Kidney glomerular epithelial cell (primary cell): Measurements from ENCODE around the gene CORO2B.
"Not testable (repeated sequence)": the region's sequence is repeated elsewhere in the genome, so short reads cannot be mapped to it uniquely, and the experiment has no call there.

ENCODE experiments used
- DNase-seq: peaks from one replicate; lab custom pipeline; 2025; lab: John Stamatoyannopoulos, UW

The CORO2B gene

DNA sequence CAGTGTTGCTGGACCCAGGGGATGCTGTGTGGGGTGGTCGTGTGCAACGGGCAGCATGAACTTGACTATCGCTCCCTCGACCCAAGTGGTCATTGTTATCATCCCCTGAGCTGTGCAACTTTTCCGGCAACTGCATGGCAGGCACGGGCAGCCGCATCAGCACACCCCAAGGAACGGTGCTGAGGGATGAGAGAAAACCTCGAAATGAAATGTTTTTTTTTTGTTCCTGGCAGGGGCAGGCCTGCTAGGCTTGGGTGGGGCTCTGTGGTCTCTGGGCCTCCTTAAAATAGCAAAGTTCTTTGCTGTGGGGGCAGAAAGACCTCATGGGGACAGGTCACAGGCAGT, 51.4 kb downstream of the CORO2B start:
- DNase-seq = no peak

DNA sequence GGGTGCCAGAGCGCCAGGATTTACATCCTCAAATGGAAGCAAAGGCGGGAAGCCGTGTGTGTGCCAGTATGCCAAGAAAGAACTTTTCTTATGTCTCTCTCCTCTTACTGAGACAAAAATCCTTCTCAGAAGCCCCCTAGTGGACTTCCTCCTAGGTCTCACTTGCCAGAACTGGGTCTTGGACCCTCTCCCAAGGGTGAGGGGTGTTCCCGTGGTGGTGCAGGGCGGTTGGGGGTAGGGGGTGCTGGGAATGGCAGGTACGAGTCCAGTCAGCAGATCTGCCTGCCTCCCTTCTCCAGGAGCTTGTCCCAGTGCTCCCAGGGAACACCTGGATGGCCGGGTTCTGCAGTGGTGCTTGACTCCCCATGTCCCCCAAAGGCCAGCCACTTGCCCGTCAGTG, 52.0 kb downstream of the CORO2B start:
- DNase-seq = no peak

DNA sequence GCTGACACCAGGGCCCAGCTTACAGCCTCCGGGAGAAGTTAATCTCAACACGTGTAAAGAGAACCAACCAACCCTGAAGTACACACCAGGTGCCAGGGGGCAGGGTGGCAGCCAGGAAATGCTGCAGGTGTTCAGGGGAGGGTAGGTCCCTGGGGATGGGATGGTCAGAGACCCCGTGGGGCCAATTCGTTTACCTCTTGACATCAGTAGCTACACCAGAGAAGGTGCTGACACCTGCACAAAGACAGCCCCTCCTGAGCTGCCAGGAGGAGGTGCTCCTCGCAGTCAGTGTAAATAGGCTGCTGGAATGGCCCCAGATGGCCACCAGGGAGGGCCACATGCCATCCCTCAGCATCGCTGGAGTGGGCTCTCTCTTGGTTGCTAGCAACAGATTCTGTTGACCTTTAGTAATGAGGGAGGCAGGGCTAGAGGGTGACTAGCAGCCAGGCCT, 52.8 kb downstream of the CORO2B start:
- no peak for DNase-seq

DNA sequence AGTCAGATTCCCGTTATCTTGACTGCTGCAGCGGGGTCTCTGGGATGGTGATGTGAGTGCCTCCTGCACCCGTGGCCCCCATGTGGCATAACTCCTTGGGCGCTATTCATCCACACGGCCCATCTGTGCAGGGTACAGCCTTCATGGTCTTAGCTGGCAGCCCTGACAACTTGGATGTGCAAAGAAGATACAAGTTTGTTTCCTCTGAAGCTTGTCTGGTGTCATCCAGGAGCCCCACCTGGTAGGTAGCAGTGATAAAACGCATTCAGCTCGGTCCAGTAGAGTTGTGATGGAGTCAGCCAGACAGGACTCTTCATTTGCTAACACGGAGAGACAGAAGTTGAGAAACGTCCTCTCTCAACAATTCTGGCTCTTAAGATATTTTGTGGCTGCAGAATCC, 53.3 kb downstream of the CORO2B start:
- no peak for DNase-seq

DNA sequence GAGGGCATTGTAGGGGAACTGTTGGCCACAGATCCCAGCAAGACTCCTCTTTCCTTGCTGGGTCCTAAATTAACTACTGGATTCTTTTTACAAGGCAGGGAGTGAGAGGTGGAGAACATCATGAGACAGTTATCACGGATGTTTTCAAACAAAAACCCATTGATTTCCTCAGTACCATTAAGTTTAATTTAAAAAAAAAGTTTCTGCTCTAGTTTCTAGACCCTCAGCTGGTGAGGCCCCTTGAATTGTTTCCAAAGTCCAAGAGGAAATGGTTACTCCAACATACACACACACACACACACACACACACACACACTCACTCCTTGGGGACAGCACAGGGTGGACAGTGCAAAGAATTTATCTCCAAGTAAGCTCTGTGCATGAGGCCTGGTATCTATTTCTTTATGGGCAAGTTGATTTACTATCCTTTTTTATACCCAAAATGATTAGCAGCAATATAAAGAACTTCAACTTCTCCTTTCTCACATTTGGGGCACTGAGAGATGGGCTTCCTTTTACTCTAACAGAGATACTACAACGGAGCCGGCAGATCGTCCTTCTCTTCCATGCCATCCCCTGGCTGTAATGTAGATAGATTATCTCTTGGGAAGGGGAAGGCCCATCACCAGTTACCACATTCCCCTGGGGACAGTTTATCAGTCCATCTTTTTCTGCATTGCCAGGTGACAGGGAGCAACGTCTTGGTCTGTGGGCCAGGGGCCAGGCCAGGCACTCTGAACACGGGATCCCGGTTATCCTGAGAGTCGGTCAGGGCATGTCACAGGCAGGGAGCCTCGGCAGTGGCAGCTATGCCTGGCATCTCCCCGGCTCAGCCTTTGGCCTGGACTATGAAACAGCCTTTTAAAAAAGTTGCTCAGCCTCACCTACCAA, 54.7 kb downstream of the CORO2B start:
- DNase-seq = no peak

DNA sequence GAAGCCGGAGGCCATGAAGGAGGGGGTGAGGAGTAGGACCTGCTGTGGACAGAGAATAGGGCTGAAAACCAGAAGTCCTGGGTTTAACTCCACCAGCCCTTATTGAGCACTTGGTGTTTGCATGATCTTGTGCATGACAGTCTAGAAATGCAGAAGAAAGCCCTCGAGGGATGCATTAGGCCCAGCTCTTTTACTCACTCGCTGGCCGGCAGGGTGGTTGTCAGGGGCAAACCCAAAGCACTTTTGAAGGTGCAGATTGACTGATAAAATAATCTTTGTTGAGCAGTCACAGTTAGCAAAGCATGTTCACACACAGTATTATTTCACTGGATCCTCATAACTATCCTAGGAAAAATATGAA, 55.3 kb downstream of the CORO2B start:
- DNase-seq = no peak

DNA sequence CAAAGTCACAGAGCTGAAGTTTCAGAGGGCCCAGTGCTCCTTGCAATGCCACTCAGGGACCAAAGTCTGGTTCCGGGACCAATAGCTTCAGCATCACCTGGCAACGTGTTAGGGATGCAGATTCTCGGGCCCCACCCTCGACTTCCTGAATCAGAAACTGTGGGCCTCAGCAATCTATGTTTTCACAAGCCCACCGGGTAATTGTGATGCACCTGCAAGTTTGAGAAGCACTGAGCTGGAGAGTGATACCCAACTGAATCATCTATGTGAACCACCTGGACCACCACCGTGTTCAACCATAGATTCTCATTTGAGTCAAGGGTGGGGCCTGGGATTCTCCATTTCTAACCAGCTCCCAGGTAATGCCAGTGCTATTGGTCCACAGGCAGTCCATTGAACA, 55.7 kb downstream of the CORO2B start:
- DNase-seq = no peak

DNA sequence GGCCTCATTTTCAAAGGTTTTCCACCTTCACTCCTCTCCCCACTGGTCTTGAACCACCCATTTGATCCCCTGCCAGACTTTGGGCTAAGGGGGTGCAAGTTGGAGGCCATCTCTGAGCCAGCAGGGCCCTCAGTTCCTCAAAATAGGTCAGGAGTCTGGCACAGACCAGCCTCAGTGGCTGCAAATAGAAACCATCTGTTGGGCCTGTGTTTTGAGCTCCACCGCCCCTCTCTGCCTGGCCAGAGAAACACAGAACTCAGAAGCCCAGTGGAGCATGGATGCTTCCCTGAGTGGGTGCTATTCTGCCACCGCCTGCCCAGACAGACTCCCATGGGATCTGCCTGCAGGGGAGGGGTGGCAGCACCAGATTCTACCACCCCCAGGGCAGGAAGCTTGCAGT, 56.3 kb downstream of the CORO2B start:
- DNase-seq = no peak

DNA sequence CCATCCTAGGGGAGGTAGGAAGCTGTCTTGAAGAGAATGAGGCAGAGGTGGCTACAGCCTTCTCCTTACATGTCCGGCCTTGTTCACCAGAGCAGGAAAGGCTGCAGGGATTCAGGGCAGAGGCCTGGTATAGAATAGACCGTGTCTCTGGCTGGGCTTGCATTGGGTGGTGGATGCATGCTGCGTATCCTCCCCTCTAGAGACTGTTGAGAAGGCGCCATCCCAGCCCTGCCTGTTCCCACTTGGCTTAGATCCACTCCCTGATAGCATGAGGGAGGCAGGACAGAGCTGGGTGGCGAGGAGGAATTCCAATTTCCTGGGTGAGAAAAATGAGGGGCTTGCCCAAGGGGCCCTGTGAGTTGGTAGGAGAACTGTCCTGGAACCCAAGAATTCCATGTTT, 57.5 kb downstream of the CORO2B start:
- DNase-seq = no peak

DNA sequence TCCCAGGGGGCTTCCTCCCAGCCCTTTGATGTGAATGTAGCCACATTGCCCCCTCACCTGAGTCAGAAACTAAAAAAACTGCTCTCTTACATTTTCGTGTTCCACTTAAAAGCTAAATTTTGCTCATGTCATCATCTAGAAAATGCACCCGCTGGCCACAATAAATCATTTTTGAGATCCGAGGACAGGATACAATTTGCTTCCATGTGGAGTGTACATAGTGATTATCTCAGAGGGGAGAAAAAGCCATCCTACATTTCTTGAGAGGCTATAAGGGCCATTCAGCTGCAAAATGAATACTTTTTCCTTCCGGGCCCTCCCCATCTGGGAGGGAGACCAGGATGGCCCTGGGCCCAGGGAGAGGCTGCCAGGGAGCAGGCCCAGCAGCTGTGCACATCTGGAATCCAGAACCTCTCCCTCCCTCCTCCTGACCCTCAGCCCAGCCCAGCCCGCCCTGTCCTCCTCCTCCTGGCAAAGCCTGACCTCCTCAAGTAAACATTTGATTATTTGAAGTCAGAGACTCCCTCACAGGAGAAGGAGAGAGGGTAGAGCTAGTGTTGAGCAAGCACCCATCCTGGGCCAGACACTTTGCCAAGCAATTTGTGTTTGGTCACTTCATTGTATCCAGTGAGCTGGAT, 59.1 kb downstream of the CORO2B start:
- no peak for DNase-seq

DNA sequence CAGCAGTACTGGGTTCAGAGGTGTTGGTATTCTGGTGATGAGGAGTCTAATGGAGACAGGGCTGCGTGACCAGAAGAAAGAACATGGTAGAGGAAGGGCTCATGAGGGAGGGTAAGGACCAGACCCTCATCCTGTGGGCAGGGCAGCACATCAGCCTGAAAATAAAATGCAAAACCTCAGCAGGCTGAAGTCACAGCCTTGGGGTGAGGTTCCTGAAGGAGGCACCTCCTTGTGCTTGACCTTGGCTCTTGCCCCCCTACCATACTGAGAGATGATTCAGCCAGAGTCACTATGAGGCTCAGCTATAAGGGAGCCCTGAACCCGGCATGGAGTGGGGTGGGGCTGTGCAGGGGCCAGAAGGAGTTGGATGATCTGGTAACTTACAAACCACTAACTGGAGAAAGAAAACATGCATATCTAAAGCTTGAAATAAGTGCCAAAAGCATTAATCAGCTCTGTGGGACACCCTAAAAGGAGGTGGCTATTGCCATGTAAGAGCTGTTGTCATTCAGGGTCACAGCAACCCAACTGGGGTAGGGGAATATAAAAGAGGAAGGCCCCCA, 60.2 kb downstream of the CORO2B start:
- no peak for DNase-seq

DNA sequence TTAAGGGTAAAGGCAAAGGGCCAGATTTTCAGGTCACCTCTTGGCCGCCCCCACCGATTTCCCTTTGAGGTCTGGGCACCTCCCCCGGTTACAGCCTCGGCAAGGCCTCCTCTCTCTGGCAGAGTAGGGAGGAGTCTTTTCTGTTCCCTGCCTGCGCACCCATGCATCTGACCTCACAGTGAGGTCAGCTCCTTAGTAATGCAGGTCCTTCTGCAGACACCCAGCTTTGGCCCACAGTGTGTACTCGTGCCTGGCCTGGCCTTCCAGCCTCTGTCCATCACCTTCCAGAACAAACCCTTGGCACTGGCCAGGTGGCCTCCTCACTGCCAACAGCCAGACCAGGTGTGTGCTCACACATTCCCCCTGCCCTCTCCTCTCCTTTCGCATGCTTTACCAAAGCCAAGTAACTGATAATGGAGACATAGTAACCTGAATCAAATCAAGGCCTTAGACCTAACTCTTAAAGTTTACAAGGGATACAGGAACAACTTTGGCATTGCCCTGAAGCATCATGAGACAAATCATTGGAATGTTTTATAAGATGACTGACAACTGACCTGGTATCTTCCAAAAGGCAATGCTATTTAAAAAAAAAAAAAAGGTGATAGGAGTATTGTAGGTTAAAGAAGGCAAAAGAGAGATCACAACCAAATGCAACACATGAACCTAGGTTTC, 61.3 kb downstream of the CORO2B start:
- DNase-seq = no peak

DNA sequence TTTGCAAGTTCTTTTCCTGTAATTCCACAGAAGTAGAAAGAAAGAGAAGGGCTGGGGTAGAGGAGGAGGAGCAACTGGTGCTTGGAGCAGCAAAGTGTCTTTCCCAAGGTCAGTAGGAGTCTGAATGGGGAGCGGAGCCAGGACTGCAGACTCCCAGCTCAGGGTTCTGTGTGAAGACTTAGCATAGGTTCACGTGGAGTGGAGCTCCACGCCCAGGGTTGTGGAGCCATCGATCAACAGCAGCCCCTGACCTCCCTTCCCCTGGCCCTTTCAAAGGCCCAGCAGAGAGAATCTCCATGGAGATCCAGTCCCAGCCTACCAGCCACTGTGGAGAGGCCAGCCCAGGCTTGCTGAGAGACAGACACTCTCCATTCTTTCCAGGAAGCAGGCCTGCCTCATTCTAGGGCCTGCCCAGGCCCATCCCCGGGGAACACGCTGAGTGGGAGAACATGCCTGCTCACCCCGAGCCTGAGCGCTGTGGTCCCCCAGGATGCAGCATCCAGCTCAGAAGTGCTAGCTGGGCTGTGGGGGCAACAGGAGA, 62.1 kb downstream of the CORO2B start:
- no peak for DNase-seq

DNA sequence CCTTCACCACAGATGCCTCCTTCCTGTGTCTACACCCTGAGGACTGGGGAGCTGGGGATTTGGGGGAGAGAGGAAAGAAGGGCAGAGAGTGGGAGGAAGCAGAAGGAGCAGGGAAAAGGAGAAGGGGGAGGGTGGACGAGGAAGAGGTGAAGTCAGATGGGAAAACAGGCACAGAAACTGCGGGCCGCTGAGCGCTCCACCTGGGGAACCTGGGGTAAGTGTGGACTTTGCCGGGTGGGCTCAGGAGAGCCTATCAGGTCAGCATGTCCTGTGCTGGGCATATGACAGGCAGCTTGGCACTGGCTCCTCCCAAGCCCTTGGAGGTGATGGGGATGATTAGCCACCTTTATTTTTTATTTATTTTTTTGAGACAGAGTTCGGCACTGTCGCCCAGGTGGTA, 62.6 kb downstream of the CORO2B start:
- no peak for DNase-seq

DNA sequence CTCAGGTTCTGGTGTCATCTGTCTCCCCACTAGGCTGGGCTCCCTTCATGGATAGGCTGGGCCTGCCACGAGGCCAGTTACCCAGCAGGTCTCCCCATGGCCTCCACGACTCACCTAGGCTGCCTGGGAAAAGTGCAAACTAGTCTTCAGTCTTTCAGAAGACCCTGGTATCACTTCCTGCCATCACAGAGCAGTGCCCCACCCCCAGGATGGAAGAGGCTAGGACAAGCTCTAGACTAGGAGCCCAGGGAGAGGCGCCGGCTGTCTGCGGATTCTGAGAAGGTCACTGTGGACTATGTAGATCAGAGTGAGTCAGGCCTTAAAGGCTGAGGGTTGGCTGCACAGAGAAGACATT, 63.7 kb downstream of the CORO2B start:
- DNase-seq = no peak

DNA sequence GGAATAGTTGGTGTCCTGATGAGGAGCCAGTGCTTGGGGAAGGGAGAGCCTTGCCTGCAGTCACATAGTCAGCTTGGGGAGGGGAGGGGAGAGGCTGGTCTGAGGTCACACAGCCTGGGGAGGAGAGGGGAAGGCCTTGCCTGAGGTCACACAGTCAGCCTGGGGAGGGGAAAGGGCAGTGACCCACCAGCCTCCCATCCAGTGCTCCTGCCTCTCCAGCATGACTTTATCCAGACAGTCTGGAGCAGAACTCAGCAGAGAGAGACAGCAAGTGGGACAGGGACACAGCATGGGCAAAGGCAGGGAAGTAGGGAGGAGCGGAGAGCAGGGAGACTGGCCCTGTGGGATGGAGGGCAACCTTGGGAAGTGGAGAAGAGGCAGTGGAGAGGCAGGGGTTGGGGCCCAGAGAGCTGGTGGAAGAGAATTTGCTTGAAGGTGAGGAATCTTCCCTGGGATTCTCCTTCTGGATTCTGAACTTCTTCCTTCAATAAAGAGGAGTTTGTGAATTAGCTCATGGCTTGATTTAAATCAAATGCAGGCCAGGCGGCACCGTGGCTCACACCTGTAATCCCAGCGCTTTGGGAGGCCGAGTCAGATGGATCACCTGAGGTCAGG, 64.5 kb downstream of the CORO2B start:
- no peak for DNase-seq

DNA sequence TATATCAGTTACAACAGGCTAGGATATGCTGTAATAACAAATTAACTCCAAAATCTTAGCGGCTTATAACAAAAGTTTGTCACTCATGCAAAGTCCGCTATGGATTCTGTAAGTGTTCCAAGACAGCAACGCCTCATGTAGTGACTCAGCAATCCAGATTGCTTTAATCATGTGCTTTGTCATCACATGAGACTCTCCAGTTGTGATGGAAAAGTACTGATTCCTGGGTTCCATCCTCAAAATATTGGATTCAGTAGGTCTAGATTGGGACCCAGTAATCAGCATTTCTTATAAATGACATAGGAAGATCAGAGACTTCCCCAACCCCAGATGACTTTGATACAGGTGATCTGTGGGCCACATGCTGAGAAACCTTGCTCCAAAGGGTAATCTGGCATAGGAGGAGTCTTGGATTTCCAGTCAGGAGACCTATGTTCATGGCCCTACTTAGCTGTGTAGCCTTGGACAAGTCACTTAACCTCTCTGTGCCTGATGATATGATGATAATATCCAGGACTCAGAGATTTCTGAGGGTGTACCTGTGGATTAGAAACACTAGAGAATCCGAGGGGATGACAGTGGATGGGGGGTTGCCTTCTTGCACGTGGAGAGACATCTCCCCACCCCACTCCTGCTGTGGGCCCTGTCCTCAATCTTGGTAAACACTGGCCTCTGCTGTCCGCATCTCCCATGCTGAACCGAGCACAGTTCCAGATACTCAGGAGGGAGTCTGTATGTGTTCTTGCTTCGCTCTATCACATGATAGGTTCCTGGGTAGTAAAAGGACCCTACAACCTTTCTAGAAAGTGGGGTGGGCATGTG, 65.5 kb downstream of the CORO2B start:
- DNase-seq = no peak

DNA sequence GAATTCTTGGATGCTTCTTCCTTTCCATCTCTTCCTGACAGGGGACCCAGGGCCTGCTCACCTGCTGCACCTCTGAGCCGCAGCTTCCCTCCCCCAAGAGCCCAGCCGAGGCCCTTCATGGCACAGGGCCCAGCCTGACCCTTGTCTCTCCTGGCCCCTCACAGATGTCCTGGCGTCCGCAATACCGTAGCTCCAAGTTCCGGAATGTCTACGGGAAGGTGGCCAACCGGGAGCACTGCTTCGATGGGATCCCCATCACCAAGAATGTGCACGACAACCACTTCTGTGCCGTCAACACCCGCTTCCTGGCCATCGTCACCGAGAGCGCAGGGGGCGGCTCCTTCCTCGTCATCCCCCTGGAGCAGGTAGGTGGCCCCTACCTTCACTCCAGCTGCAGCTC, 66.2 kb downstream of the CORO2B start:
- no peak for DNase-seq

DNA sequence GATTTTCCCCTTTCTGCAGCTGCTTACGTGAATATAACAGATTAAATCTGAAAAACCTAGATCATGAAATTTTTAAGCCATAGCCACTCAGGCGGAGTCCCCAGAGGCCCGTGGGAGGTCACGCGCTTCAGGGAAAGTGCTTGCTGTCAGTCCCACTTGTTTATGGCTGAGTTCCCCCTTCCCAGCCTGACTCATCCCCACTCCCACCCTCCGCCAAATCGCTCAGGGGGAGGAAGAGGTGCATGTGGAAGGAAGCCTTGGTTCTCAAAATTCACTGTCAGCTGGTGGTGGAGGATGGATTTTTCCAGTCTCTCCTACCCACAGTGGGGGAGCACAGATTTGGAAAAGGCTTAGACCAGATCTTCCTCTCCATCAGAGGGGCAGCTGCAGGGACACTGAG, 67.4 kb downstream of the CORO2B start:
- DNase-seq = no peak

DNA sequence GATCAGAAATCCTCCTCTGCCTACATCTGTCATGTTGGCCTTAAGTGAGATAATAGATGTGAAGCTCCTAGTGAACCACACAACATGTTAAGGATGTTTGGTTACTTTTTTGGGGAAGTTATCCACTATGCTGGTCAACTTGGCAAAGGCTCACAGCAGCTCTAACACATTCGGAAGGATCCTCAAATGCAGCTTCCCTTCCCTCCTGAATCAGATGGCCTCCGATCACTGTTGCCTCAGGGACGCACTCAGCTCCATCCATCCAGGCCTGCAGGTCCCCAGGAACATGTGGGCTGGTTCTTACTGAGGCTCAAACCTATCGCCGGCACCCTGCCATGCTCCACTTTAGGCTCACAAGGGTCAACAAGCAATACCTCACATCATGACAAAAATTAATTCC, 67.9 kb downstream of the CORO2B start:
- no peak for DNase-seq

DNA sequence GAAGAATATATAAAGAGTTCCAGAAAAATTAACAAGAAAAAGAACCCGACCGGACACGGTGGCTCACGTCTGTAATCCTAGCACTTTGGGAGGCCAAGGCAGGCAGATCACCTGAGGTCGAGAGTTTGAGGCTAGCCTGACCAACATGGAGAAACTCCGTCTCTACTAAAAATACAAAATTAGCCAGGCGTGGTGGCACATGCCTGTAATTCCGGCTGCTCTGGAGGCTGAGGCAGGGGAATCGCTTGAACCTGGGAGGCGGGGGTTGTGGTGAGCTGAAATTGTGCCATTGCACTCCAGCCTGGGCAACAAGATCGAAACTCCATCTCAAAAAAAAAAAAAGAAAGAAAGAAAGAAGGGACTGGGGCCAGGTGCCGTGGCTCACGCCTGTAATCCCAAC, 68.6 kb downstream of the CORO2B start:
- not testable (repeated sequence) for DNase-seq
